ENCODE data around the gene CHAF1A.
A peak's percentile ranks its signal among the peaks of the same experiment; 100 is the strongest.

CHAF1A gene

DNA sequence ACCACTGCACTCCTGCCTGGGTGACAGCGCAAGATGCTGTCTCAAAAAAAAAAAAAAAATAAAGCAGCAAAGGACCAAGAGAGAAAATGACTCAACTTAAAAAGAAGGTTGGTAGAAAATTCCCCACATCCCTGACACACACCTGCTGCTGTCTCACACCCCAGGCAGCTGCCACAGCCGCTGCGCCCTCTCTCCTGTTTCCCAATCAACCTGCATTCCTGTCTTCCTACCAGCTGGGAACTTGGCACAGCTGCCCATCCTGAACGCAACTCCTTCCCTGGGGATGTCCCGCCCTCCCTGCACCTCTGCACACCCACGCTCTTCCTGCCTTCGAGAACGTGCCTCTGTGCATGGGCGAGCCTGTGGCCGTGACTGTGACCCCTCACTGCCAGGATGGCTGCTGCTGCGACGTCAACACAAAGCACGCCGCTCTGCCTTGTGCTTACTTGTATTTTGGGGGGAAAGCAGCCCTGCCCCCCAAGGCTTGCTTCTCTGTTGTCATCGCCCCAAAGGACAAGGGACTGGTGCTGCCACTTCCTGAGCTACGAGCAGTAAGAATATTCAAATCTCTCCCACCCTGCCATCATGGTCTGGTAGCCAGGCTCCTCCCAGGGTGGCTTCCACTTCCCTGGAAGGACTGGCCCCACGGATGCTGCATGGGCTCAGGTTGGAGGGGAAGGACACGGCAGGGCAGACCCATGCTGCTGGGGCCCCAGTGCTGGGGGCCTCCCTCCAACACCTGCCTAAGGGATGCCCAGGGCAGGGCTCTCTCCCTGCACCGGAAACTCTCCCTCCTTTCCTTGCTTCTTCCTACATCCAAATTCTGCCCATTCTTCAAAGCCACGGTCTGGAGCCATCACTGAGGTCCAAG is 22.8 kb upstream of the CHAF1A start:
- no peak for DNase-seq

DNA sequence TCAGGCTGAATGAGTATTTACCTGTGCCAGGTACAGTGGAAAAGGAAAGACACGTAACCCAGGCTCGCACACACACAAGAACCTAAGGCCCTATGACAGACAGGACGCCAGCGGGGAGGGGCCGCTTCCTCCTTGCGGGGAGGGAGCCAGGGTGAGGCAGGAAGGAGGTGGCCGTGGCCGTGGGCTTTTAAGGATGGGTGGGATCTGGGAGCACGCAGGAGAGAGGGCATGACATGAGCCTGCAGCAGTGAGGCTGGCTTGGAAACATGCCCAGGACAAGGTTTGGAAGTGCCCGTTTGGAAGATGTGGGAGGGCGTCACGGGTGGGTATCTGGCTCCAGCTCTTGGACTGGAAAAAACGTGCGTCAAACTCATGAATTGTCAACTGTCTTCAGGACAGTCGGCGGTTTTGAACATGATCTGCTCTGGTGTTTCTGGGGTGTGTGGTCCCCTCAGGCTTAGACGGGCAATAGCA is 22.1 kb upstream of the CHAF1A start:
- DNase-seq = peak; percentile 32 to 70 (median 46)

DNA sequence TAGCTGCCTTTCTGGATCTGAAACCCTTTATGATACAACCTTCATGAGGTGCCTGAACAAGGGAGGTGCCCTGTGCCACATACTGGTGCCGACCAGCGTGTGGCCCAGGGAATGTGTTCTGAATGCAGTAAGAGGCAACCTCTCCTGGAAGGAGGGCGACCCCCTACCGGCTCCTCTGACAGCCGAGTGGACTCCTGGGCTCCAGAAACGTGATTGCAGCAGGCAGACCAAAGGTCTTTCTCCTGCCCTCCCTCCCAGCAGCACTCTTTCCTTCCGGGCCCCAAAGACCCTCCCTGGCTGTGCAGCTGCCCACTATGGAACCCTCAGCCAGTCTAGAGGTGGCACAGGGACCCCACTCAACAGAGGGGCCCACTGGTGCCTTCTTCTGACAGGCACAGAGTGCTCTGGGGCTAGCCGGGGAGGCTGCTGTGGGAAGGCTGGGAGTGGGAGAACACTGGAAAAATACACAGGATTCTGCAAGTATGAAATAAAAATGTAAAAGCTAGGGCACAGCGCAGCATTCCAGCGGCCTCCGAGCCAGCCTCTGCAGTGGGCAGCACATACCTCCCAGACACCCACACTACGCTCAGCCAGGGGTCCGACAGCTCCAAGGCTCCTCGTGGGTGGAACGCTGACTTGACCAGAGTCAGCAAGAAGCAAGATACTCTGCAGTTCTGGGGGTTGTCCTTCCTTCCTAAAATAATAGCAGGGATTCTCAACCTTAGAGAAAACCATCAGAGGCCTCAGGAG is 17.0 kb upstream of the CHAF1A start:
- DNase-seq = peak in 2 of 4 experiments; percentile 26 to 31

DNA sequence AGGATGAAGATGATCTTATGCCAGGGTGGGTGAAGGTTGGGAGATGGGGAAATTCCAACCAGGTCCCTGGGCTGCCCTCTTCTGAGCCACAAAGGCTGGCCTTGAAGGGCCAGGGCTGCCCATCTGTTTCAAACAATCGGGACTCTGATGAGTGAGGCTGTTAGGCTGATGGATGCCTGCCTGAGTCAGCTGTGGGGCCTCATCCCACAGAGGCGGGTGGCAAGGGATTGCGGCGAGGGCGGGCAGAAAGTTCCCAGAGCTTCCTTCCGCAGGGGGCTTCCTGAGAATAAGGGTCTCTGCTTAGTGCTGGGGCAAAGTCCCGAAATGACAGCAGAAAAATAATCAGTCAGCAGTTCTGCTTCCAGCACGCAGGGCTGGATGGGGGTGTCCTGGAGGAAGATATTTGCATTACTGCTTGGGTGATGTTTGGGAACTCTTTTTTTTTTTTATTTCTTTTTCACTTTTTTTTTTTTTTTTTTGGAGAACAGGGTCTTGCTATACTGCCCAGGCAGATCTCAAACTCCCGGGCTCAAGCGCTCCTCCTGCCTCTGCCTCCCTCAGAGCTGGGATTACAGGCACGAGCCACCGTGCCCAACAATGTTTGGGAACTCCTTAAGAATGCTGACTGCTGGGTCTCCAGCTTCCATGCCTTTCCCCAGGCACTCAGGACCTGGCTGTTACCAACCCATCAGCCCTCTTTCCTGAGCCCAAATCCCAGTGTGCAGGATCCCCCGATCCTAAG is 16.2 kb upstream of the CHAF1A start:
- no peak for DNase-seq

DNA sequence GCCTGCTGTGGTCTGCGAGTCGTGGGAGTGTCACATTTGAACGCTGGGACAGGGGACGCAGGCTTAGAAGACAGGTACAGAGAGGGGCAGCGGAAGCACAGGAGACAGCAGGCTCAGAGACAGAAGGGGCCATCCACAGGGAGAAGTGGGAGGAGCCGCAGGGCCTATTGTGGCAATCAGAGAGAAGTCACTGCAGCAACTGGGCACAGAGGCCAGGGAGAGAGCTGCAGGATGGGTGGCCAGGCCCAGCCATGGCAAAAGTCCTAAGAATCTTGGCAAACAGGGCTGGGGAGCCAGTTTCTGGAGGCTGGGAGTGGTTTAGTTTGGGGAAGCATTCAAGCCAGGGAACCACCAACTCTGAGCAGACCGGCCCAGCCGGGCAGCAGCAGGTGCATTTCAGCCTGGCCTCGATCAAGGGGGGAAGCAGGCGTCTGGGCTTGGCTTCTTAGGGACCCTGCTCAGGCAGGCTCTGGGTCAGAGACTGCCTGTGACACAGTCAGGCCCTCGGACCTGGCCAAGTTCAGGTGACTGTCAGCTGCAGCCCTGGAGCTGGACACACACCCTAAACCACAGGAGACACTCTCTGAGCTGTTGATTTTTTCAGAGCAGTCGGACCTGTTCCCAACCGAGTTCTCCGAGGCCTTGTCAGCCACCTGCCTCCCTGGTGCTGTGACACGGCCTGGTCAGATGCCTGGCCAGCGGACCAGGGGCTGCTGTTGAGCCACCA is 13.9 kb upstream of the CHAF1A start:
- no peak for DNase-seq

DNA sequence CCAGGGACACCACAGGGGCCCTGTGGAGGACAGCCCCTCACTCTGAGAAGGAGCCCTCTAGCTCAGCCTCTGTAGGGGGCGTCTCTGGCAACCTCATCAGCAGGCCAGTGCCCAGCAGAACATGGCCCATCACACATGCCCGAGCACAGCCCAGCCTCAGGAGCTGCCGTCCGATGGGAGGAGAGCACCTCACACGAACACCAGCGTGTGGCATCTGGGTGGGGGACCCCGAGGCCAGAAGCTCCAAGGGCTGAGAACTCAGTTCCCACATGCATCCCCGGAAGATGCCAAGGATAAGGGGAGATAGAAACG is 13.4 kb upstream of the CHAF1A start:
- DNase-seq = no peak

DNA sequence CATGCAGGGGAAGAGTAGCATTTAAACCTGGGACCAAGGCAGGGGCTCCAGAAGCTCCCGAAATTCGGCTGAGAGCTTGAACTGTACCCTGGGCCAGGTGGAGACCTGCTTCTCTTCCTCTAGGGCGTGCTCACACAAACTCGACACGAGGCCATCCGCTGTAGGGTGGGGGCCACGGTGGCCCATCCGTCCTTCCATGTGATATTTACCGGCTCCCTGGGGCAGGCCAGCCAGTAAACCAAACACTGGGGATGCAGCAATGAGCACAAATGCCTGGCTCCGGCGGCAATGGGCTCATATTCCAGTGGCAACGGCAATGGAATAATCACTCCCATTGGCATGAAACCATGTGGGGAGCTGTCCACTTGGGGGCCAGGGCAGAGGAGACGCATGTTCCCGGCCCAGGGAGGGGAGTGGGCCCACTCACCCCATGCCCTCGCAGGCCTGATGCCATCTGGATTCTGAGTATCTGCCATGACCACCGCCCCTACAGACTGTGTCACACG is 12.9 kb upstream of the CHAF1A start:
- DNase-seq = no peak

DNA sequence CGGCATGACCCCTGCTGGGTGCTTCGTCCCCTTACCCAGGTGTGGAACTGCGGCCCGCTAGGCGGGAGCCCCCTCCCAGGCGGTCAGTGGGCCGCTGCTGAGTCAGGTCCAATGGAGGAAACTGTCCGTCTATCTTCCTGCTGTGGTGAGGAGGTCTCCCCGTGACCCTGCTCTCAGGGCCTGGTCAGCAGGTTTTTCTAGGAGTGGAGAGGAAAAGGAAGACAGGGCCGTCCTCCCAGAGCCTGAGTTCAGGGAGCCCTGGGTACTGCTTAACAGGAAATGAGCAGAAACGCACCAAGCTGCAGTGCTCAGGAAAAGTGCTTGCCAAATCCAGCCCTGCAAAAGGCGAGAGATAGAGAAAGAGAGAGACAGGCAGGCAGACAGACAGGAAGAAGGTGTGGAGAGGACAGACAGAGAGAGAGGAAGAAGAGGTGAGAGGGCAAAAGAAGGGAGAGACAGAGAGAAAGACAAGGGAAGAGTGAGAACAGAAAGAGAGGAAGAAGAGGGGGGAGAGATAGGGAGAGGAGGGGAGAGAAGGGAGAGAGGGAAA is 12.3 kb upstream of the CHAF1A start:
- DNase-seq = peak; percentile 66 to 84 (median 82)

DNA sequence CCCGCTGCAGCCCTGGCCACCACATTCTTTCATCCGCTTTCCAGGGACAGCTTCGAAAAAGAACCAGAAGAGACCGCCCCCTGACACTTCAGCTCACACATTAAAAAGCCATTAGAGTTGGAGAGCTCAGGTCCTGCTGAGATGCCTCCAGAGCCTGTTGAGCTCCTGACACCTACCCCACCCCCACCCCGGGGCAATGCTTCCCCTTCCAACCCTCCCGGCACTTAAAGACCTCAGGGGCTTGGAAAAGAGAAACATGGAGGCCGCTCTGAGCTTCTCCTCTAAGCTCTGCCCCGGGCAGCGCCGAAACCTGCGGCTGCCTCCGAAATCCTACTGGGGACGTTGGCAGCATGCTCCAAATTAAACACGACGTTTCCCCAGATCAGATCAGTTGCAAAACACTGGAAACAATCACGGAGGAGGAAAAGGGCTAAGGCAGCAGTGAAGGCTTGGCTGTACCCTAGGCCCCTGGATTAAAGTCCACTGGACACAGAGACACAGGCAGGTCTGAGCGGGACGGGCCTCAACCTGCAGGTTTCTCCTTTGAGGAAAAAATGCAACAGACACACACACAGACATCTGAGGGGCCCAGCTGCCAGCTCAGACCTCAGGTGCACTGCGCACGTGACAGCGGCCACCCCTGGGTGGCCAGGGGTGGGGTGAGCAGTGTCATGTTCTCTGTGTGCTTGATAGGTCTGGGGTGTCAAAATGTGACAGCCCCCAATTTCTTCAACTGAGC is 11.7 kb upstream of the CHAF1A start:
- peak in 3 of 4 experiments; percentile 33 to 58 (median 57) for DNase-seq

DNA sequence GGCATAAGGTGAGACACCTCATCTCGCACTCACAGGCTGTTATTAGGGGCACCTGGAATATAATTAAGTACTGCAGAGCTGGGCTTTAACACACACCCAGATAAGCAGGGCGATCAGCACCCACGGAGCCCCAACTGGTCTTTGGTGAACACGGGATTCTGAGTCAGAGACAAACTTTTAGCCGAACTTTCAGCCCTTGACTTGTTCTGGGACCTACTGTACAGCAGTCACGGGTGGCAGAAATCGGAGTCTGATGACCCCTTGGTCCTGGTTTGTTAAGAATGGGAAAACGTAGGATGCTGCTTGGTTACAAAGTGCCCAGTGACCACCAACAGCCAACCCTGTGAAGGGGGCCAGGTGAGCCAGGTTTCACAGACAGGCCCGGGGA is 11.1 kb upstream of the CHAF1A start:
- no peak for DNase-seq

DNA sequence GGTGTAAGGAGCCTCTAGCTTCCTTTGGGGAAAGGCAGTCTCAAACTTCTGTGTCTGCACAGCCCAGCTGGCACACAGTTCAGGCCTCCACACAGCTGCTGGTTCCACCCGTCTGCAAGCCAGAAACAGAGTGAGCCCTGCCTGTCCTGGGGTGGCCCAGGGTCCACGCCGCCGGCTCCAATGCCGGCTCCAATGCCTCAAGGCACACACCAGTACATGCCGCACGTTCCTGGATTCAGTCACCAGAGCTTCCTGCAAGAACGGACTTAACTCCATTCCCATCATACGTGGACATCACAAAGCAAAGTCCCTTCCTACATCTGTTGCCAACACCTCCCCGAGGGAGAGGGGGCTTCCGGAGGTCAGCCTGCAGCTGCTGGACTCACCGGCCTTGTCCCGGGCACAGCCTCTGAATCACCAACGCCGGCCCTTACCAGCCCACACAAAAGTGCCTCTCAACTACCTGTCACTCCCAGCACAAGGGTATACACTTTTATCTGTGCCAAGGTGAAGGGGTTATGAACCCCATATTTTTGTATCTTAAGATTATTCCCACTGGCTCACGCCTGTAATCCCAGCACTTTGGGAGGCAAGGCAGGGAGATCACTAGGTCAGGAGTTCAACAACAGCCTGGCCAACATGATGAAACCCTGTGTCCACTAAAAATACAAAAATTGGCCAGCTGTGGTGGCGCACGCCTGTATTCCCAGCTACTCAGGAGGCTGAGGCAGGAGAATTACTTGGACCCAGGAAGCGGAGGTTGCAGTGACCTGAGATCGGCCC is 10.5 kb upstream of the CHAF1A start:
- DNase-seq = no peak

DNA sequence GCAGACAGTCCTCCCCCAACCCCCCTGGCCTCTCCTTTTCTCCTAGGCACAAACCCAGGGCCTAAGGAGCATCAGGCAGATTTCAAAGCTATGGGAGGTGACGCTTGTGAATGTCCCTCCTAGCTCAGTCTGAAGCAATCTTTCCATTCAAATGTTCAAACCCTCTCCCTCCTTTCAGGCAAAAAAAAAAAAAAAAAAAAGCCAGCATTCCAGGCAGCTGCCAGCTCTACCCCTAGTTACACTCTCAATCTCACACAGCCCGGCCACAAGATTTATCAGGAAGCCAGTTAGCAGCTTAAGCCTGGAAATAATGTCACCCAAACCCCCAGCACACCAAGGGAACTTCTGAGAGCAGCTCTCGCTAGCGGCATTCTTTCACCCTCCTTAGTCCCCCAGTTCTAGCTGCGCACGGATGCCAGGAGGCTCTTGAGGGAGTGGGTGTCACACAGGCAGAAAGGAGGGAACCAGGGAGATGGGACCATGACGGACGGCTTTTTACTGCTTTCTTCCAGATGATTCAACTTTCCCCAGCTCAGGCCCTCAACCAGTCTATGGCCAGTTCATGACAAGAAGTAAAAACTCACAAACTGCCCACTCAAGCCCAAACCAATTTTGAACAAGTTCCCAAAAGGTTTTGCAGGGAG is 8.4 kb upstream of the CHAF1A start:
- DNase-seq = no peak

DNA sequence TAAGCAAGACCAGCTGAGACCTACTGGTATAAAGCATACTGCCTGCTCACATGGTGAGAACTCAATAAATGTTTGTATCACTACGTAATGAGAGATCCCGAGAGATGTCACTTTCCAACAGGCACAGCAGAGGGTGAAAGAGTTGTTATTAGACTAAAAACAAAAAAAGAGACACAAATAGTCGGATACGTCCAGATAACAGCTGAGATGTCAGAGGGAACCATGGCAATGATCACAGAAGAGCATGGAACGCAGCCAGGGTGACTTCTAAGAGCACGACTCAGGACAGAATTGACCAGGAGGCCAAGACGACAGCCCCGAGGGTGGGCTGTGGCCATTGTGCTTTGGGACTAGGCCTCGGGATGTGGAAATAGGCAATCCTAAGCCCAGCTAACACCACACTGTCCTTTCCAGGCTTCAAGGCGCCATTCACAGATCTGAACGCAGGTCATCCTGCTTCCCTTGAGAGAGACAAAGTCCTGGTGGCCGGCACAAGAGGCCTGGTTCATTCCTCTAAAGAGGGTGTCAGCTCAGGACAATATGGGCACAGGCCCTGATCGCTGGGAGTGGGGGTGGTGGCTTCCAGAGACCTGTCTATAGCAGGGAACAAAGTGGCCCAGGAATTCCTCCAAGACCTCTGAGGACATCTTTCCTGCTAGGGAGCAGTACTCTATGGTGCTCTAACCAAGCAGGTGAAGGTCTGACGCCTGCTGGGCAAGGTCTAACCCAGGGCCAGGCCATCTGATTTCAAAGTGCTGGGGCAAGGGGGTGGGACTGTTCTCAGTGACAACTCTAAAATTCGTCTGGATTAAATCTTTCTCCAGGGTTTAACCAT is 5.3 kb upstream of the CHAF1A start:
- DNase-seq = no peak

DNA sequence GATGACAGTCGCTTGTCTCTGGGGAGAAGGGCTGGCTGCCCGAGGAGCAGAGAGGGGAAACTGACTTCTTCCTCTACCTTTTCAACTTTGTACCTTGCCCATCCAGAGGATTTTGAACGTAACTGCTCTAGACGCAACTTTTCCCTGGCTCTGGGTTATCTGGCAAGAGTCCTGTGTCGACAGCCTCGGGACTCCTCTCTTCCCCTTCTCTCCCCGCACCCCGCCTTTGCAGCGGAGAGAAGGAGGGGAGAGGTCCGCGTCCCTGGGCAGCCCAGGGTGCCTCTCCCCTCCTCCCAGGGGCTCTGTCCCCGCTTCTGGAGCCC is 2.7 kb upstream of the CHAF1A start:
- DNase-seq = peak; percentile 57 to 73 (median 70)

DNA sequence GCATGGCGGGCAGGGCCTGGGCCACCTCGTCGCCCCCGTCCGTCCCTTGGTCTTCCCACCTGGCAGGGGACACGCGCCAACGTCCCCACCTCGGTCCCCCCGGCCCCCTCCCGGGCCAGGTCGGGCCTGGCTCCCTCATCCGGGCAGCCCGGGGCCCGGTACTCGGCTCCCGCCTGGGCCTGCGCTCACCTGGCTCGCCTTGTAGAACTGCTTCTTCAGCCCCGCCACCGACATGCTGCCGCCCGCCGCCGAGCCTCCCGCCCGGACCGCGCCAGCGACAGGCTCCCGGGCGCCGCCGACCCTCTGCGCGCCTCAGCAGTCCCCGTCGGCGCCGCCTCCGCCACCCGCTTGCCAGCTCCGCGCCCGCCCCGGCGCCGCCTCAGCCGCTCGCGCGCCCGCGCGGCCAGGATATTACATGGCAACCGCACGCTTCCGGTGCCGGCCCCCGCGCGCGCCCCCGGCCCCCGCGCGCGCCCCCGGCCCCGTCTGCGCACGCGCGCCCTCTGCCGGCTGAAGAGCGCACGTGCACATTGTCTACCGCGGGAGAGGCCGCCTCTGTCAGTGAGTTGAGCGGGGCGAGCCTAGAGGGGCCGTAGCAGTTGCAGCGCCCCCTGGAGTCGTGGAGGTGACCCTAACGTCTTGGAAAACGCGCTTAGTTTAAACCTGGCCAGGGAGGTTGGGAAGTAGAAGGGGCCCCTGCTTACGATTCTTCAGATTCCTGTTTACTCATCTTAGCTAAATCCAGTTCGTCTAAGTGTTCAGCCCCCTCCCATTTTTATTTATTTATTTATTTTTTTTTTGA is 2.1 kb upstream of the CHAF1A start, which contains the start of gene SH3GL1:
Gene SH3GL1, minus strand, starts transcription at position 413 of the 802 bp plus-strand sequence. Its CDS starts 179 bp downstream, at position 234.
- DNase-seq = peak; percentile 93 to 98 (median 97)

DNA sequence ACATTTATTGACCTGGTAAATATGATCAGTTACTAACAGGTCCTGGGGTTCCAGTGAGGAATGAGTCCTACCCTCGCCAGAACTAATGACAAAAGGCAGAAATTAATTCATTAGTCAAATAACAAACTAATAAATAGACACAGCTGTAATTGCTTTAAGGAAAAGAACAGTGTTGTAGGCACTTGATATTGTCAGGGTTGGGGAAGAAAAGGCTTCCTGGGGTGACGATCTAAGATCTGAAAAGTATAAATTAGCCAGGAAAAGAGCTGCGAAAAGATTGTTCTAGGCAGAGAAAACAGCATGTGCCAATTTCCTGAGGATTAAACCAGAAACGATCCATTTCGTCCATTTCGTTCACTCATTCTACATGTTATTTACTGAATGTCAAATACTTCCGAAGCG is 670 bp upstream of the CHAF1A start:
- no peak for DNase-seq

DNA sequence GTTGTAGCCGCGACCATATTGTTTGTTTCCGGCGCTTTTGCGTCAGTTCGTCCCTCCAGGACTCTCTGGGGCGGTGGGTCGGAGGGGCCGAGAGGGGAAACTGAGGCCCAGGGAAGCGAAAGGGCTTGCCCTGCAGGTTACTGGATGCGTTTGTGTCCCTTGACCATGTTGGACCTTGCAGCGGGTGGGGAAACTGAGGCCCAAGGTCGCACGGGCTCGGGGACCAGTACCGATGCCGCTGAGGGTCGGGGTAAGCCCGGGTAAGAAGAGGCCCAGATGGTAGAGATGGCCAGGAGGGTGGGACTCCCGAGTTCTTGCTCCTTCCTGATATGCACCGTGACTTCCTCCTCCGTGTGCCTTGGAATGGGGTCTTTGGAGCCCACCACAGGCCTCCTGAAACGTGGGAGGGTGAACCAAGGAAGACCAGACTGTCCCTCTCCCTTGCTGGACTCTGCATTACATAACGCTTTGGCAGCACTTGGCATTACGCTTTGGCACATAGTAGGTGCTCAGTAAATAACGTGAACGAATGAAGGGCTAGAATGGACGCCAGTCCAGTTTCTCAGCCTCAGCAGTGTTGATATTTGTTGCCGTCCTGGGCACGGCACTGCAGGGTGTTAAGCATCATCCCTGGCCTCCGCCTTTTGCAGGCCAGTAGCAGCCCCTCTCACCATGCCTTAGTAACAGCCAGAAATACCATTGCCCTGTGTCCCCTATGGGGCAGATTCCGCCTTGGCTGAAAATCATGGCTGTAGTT is 743 bp downstream of the CHAF1A start:
- no peak for DNase-seq
